ENCODE measurements around the gene CCNK.

Gene CCNK

DNA sequence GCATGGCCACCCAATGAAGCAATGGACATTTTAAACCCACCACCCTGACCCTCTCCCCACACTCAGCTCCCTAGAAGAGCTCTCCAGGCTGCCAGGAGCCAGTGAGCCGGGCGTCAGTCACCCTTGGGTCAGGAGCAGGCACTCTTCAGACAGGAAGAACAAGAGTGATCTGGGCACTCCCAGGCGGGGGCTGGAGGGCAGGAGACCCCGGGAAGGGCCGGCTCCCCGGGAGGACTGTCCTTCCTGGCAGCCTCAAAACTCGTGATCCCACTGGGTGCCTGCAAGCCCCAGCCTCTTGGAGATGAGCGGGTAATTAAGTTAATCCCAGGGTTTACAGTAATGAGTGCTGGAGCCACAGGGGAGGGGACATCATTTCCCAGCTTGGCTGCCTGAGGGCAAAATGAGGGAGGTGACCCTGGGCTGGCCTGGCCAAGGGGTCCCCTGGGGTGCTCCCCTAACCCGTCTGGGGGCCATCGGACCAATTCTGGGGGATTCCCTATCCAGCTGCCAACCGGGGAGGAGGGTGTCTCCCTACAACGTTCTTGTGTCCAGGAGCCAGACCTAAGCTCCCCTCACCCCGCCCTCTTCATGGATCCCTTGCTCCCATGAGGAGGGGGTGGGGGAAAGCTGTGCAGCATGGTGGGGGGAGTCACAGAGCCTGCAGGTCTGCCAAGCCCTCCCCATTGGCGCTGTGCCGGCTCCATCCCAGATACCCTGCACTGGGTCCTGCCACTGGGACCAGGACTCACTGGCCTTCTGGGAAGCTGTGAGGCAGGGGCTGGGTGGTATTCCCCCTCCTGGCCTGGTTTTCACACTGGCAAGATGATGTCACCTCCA lies 59.2 kb downstream of the CCNK start:
- Histone ChIP-seq H3K4me2 (ENCODE audit: insufficient read depth, low read length, poor library complexity, severe bottlenecking) (no peak overlapping the region), H2AFZ (ENCODE audit: low read length) (no peak overlapping the region), H3K9ac (ENCODE audit: low read depth, low read length, poor library complexity) (peak overlapping the region; percentile 64), H2BK15ac (ENCODE audit: low read length) (peak overlapping the region; percentile 41), H3K27ac (replicated peaks; ENCODE audit: low read length) (no peak overlapping the region), H3K79me1 (ENCODE audit: low read depth, low read length) (peaks cover 18% of the 10 kb centered on the region), H2AK5ac (ENCODE audit: low read depth, low read length) (peak overlapping the region; percentile 28), H3K23ac (ENCODE audit: low read depth, low read length, poor library complexity) (no peak overlapping the region), H3K9me3 (replicated peaks in 1 of 2; ENCODE audit: control insufficient read depth in 2 of 2, insufficient read depth in 1 of 2, low read depth in 1 of 2, low read length in 2 of 2) (no peaks in the 10 kb centered on the region), H4K8ac (ENCODE audit: low read depth, low read length) (no peak overlapping the region), H3K36me3 (replicated peaks in 1 of 2; ENCODE audit: control insufficient read depth in 2 of 2, insufficient read depth in 2 of 2, low read length in 2 of 2) (no peaks in the 10 kb centered on the region), H3K4me1 (ENCODE audit: control insufficient read depth in 2 of 2, insufficient read depth in 1 of 2, low read depth in 1 of 2, low read length in 2 of 2) (peaks cover 37 to 50% of the 10 kb centered on the region in 2 donors), H4K91ac (ENCODE audit: low read depth, low read length, poor library complexity) (no peak overlapping the region), H2BK5ac (ENCODE audit: low read length) (peak overlapping the region; percentile 69), H3K14ac (ENCODE audit: low read length) (peak overlapping the region; percentile 65), H3K18ac (ENCODE audit: low read length) (peak overlapping the region; percentile 95), H2BK12ac (ENCODE audit: low read length) (no peak overlapping the region), H3K27me3 (ENCODE audit: control insufficient read depth in 3 of 3, insufficient read depth in 3 of 3, low read depth in 1 of 3, low read length in 3 of 3) (no peaks in the 10 kb centered on the region), H3K4ac (ENCODE audit: low read length) (no peak overlapping the region), H3K4me3 (ENCODE audit: low read length in 2 of 2) (no peak overlapping the region), H2BK120ac (ENCODE audit: low read depth, low read length) (no peak overlapping the region)
- DNase-seq (ENCODE audit: low spot score): no peak
- WGBS, 2 donors (ENCODE audit: extremely low coverage in 2 of 2, insufficient read length in 2 of 2, insufficient replicate concordance in 1 of 2): no CpG with 5 or more reads among the region's 15 CpGs

DNA sequence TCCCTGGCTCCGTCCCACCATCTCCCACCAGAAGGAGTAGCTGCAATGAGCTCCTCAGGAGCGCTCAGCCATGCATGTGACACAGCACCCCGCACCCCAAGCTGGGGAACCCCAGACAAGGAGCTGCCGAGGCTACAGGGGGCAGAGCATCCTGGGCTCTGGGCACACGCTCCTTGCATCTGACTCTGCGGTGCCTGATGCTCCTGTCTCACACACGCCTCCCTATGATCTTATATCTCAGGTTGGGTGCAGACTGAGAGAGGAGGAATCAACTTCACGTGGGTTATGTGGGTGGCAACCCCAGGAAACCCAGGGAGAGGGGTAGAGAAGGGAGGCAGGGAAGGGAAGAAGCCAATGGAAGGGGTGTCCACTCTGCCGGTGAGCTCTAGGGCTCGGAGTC lies 60.0 kb downstream of the CCNK start:
- H3K4me1 ChIP-seq (ENCODE audit: control insufficient read depth in 2 of 2, insufficient read depth in 1 of 2, low read depth in 1 of 2, low read length in 2 of 2): peaks cover 39 to 52% of the 10 kb centered on the region in 2 donors
- no peak overlapping the region for H2AFZ ChIP-seq (ENCODE audit: low read length)
- no peak overlapping the region for H4K8ac ChIP-seq (ENCODE audit: low read depth, low read length)
- no peak overlapping the region for H3K4me2 ChIP-seq (ENCODE audit: insufficient read depth, low read length, poor library complexity, severe bottlenecking)
- peak overlapping the region; percentile 69 for H2BK5ac ChIP-seq (ENCODE audit: low read length)
- H3K23ac ChIP-seq (ENCODE audit: low read depth, low read length, poor library complexity): no peak overlapping the region
- H2AK5ac ChIP-seq (ENCODE audit: low read depth, low read length): peak overlapping the region; percentile 28
- H3K14ac ChIP-seq (ENCODE audit: low read length): no peak overlapping the region
- no peaks in the 10 kb centered on the region for H3K36me3 ChIP-seq (replicated peaks in 1 of 2; ENCODE audit: control insufficient read depth in 2 of 2, insufficient read depth in 2 of 2, low read length in 2 of 2)
- H3K27me3 ChIP-seq (ENCODE audit: control insufficient read depth in 3 of 3, insufficient read depth in 3 of 3, low read depth in 1 of 3, low read length in 3 of 3): no peaks in the 10 kb centered on the region
- no peak overlapping the region for H2BK12ac ChIP-seq (ENCODE audit: low read length)
- H3K9me3 ChIP-seq (replicated peaks in 1 of 2; ENCODE audit: control insufficient read depth in 2 of 2, insufficient read depth in 1 of 2, low read depth in 1 of 2, low read length in 2 of 2): no peaks in the 10 kb centered on the region
- H3K27ac ChIP-seq (replicated peaks; ENCODE audit: low read length): no peak overlapping the region
- no CpG with 5 or more reads among the region's 10 CpGs for WGBS, 2 donors (ENCODE audit: extremely low coverage in 2 of 2, insufficient read length in 2 of 2, insufficient replicate concordance in 1 of 2)
- H3K4me3 ChIP-seq (ENCODE audit: low read length in 2 of 2): no peak overlapping the region
- no peak overlapping the region for H3K4ac ChIP-seq (ENCODE audit: low read length)
- no peak overlapping the region for H4K91ac ChIP-seq (ENCODE audit: low read depth, low read length, poor library complexity)
- peaks cover 18% of the 10 kb centered on the region for H3K79me1 ChIP-seq (ENCODE audit: low read depth, low read length)
- H3K18ac ChIP-seq (ENCODE audit: low read length): peak overlapping the region; percentile 11
- peak overlapping the region; percentile 41 for H2BK15ac ChIP-seq (ENCODE audit: low read length)
- no peak overlapping the region for H2BK120ac ChIP-seq (ENCODE audit: low read depth, low read length)
- no peak for DNase-seq (ENCODE audit: low spot score)
- H3K9ac ChIP-seq (ENCODE audit: low read depth, low read length, poor library complexity): no peak overlapping the region

DNA sequence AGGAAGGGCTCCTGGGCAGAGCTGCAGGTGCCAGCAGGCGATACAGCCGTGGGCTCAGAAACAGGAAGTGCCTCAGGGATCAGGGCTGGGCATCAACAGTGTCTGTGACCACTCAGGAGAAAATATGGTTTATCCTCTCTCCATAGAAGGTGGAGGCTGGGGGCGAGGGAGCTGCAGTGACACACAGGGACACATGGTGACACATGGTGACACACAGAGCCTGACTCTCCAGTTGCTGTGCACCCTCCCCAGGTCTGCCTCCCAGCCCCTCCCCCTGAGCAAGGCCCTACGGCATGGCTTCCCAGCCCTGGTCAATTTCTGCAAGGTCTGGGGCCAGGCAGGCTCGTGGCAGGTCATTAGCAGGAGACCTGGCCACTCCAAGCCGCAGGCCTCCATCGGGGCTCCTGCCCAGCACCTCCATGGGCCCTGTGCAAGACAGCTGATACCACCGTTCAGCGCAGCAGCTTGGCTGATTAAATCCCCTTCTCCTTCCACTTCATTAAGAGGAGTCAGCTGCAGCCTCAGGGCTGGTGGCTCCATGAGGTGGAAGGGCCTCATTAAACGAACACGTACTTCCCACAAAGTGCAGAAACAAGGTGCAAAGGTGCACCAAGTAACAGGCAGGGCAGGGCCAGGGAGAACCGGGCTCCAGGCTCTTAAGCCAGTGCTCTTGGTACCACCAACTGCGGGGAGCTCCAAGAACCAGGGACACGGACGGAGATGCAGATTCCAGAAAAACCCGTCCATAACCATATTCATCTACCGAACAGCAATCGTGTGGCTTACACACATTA lies 60.7 kb downstream of the CCNK start:
- no peaks in the 10 kb centered on the region for H3K9me3 ChIP-seq (replicated peaks in 1 of 2; ENCODE audit: control insufficient read depth in 2 of 2, insufficient read depth in 1 of 2, low read depth in 1 of 2, low read length in 2 of 2)
- H3K18ac ChIP-seq (ENCODE audit: low read length): peak overlapping the region; percentile 69
- no peak overlapping the region for H2BK5ac ChIP-seq (ENCODE audit: low read length)
- H3K27me3 ChIP-seq (ENCODE audit: control insufficient read depth in 3 of 3, insufficient read depth in 3 of 3, low read depth in 1 of 3, low read length in 3 of 3): no peaks in the 10 kb centered on the region
- H3K23ac ChIP-seq (ENCODE audit: low read depth, low read length, poor library complexity): no peak overlapping the region
- H3K4me3 ChIP-seq (ENCODE audit: low read length in 2 of 2): no peak overlapping the region
- peaks cover 16% of the 10 kb centered on the region for H3K79me1 ChIP-seq (ENCODE audit: low read depth, low read length)
- peak overlapping the region; percentile 28 for H2AK5ac ChIP-seq (ENCODE audit: low read depth, low read length)
- H2BK12ac ChIP-seq (ENCODE audit: low read length): no peak overlapping the region
- H3K4ac ChIP-seq (ENCODE audit: low read length): no peak overlapping the region
- no peak overlapping the region for H2AFZ ChIP-seq (ENCODE audit: low read length)
- H3K9ac ChIP-seq (ENCODE audit: low read depth, low read length, poor library complexity): no peak overlapping the region
- no peaks in the 10 kb centered on the region for H3K36me3 ChIP-seq (replicated peaks in 1 of 2; ENCODE audit: control insufficient read depth in 2 of 2, insufficient read depth in 2 of 2, low read length in 2 of 2)
- H3K4me1 ChIP-seq (ENCODE audit: control insufficient read depth in 2 of 2, insufficient read depth in 1 of 2, low read depth in 1 of 2, low read length in 2 of 2): peaks cover 38 to 49% of the 10 kb centered on the region in 2 donors
- H4K8ac ChIP-seq (ENCODE audit: low read depth, low read length): no peak overlapping the region
- no peak for DNase-seq (ENCODE audit: low spot score)
- WGBS, 2 donors (ENCODE audit: extremely low coverage in 2 of 2, insufficient read length in 2 of 2, insufficient replicate concordance in 1 of 2): no CpG with 5 or more reads among the region's 18 CpGs
- no peak overlapping the region for H4K91ac ChIP-seq (ENCODE audit: low read depth, low read length, poor library complexity)
- H3K14ac ChIP-seq (ENCODE audit: low read length): no peak overlapping the region
- peak overlapping the region; percentile 41 for H2BK15ac ChIP-seq (ENCODE audit: low read length)
- no peak overlapping the region for H3K4me2 ChIP-seq (ENCODE audit: insufficient read depth, low read length, poor library complexity, severe bottlenecking)
- H3K27ac ChIP-seq (replicated peaks; ENCODE audit: low read length): no peak overlapping the region
- no peak overlapping the region for H2BK120ac ChIP-seq (ENCODE audit: low read depth, low read length)

DNA sequence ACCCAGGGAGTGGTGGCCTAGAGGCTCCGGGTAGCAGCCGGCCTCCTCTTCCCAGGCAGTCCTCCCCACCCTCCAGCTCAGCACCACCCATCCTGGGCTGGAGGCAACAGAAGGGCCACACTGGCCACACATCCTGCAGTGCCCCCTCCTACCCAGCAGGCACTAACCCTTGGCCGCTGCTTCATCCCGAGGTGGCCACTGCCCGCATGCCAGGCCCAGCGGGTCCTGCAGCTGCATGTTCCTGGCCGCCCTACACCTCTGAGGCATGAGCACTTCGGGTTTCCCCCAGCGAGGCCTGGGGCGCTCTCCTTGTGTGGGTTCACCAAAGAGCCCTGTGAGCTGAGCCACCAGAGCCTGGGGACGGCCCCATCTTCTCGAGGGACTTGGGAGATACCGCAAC lies 61.4 kb downstream of the CCNK start:
- no peaks in the 10 kb centered on the region for H3K27me3 ChIP-seq (ENCODE audit: control insufficient read depth in 3 of 3, insufficient read depth in 3 of 3, low read depth in 1 of 3, low read length in 3 of 3)
- peak overlapping the region; percentile 70 for H2AK5ac ChIP-seq (ENCODE audit: low read depth, low read length)
- no peak overlapping the region for H2BK15ac ChIP-seq (ENCODE audit: low read length)
- H3K9me3 ChIP-seq (replicated peaks in 1 of 2; ENCODE audit: control insufficient read depth in 2 of 2, insufficient read depth in 1 of 2, low read depth in 1 of 2, low read length in 2 of 2): no peaks in the 10 kb centered on the region
- no CpG with 5 or more reads among the region's 13 CpGs for WGBS, 2 donors (ENCODE audit: extremely low coverage in 2 of 2, insufficient read length in 2 of 2, insufficient replicate concordance in 1 of 2)
- no peaks in the 10 kb centered on the region for H3K36me3 ChIP-seq (replicated peaks in 1 of 2; ENCODE audit: control insufficient read depth in 2 of 2, insufficient read depth in 2 of 2, low read length in 2 of 2)
- H3K4me2 ChIP-seq (ENCODE audit: insufficient read depth, low read length, poor library complexity, severe bottlenecking): no peak overlapping the region
- H2BK5ac ChIP-seq (ENCODE audit: low read length): no peak overlapping the region
- peak overlapping the region; percentile 66 for H3K18ac ChIP-seq (ENCODE audit: low read length)
- peaks cover 31 to 42% of the 10 kb centered on the region in 2 donors for H3K4me1 ChIP-seq (ENCODE audit: control insufficient read depth in 2 of 2, insufficient read depth in 1 of 2, low read depth in 1 of 2, low read length in 2 of 2)
- no peak overlapping the region for H4K91ac ChIP-seq (ENCODE audit: low read depth, low read length, poor library complexity)
- no peak overlapping the region for H3K23ac ChIP-seq (ENCODE audit: low read depth, low read length, poor library complexity)
- H3K4me3 ChIP-seq (ENCODE audit: low read length in 2 of 2): no peak overlapping the region
- H3K27ac ChIP-seq (replicated peaks; ENCODE audit: low read length): no peak overlapping the region
- no peak for DNase-seq (ENCODE audit: low spot score)
- no peak overlapping the region for H2BK120ac ChIP-seq (ENCODE audit: low read depth, low read length)
- H4K8ac ChIP-seq (ENCODE audit: low read depth, low read length): no peak overlapping the region
- H2AFZ ChIP-seq (ENCODE audit: low read length): no peak overlapping the region
- peaks cover 16% of the 10 kb centered on the region for H3K79me1 ChIP-seq (ENCODE audit: low read depth, low read length)
- no peak overlapping the region for H3K14ac ChIP-seq (ENCODE audit: low read length)
- no peak overlapping the region for H3K4ac ChIP-seq (ENCODE audit: low read length)
- H3K9ac ChIP-seq (ENCODE audit: low read depth, low read length, poor library complexity): no peak overlapping the region
- peak overlapping the region; percentile 27 for H2BK12ac ChIP-seq (ENCODE audit: low read length)

Data from neuronal stem cell (in vitro differentiated cells).